Measurements from ENCODE around the gene ZNF341.

GRCh38 chr20:33815671-33816070 lies 83.9 kb downstream of the ZNF341 start:
- no peak for TF ChIP-seq EZH2 (IDR thresholded peaks at IDR 0.05; ENCODE audit: borderline replicate concordance, insufficient read depth, low read length, poor library complexity, severe bottlenecking)
- TF ChIP-seq CTCF (IDR thresholded peaks at IDR 0.05; ENCODE audit: poor library complexity, severe bottlenecking) = no peak
- no peak for TF ChIP-seq POLR2AphosphoS5 (IDR thresholded peaks at IDR 0.05)
- no peak for TF ChIP-seq RAD21 (conservative IDR thresholded peaks at IDR 0.05)
- no peak for TF ChIP-seq EP300 (conservative IDR thresholded peaks at IDR 0.05; ENCODE audit: poor library complexity, severe bottlenecking)

Measured in neural cell (in vitro differentiated cells).